ENCODE data around the gene GNAI3. TPM values are rescaled to one million over a fixed set of nuclear protein-coding genes. Genes with fewer than 3 reads are reported as not detected.

GNAI3 gene
- total and polyA plus RNA-seq, 2 of the 13 experiments (the other 11 are each of a cell fraction or from before 2014, with no cell fraction given): 4.3 to 9.0 TPM

DNA sequence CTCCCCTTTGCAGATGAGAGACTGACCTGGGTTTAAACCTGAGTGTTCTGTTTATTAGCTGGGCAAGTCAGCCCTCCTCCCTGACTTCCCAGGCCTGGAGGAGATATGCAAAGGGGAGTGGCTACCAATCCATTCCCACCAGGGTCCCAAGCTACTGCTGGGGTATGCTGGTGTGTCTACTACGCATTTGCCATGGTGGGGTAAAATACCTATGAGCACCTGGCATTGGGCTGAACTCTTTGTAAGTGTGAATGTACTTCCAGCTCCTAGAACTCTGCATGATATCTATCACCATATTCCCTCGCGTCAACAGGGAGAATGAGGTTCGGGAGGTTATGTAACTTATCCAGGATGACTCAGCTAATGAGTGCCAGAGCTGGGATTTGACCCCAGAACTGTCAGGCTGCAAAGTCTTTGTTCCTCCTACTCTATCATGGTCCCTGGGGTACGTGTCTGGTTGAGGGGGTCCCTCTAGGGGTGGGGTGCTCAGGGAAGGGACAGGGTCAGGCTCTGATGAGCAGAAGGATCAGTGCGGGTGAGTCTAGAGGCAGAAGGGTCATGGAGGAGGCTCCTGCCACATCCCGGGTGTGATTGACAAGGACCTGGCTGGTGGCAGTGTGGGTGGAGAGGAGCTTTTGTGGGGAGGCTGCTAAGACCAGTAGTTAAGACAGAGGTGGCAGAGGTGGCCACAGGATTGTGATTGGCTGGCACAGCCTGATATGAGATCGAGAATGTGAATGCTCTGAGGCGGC is 88.0 kb downstream of the GNAI3 start (continued):
- TF ChIP-seq PHF21A (CRISPR knock-in tag; IDR thresholded peaks at IDR 0.05) (peak; percentile 74), NRL (CRISPR knock-in tag; IDR thresholded peaks at IDR 0.05; ENCODE audit: borderline replicate concordance) (no peak), ZNF737 (CRISPR knock-in tag; IDR thresholded peaks at IDR 0.05; ENCODE audit: borderline replicate concordance) (no peak), ZNF121 (CRISPR knock-in tag; IDR thresholded peaks at IDR 0.05) (no peak), MED1 (CRISPR knock-in tag; IDR thresholded peaks at IDR 0.05) (no peak), ZNF260 (CRISPR knock-in tag; IDR thresholded peaks at IDR 0.05; ENCODE audit: borderline replicate concordance, low read depth) (no peak), SNRNP70 (IDR thresholded peaks at IDR 0.05; ENCODE audit: low read depth, low read length) (no peak), ZNF572 (CRISPR knock-in tag; IDR thresholded peaks at IDR 0.05) (no peak), DPF2 (CRISPR knock-in tag; IDR thresholded peaks at IDR 0.05; ENCODE audit: borderline replicate concordance, low read depth) (no peak), RARA (CRISPR knock-in tag; IDR thresholded peaks at IDR 0.05) (0 out of 2 replicates have a peak, but pooled peaks have one; percentile 26), KLF16 (CRISPR knock-in tag; IDR thresholded peaks at IDR 0.05) (no peak), KLF15 (CRISPR knock-in tag; IDR thresholded peaks at IDR 0.05; ENCODE audit: borderline replicate concordance) (no peak), ZNF547 (CRISPR knock-in tag; IDR thresholded peaks at IDR 0.05) (no peak), HNF4G (IDR thresholded peaks at IDR 0.05; ENCODE audit: borderline replicate concordance, low read depth, low read length) (0 out of 2 replicates have a peak, but pooled peaks have one; percentile 8), HNF4G (CRISPR knock-in tag; IDR thresholded peaks at IDR 0.05; ENCODE audit: borderline replicate concordance, low read depth) (no peak), MED8 (CRISPR knock-in tag; IDR thresholded peaks at IDR 0.05; ENCODE audit: insufficient replicate concordance) (no peak), ZNF878 (CRISPR knock-in tag; IDR thresholded peaks at IDR 0.05) (no peak), ZNF792 (CRISPR knock-in tag; IDR thresholded peaks at IDR 0.05) (peak; percentile 59; the same call in 1 of the 2 replicates), NFIC (IDR thresholded peaks at IDR 0.05; ENCODE audit: low read length) (no peak), ZMYM2 (CRISPR knock-in tag; IDR thresholded peaks at IDR 0.05) (no peak)
- TF ChIP-seq, protein P1, sequence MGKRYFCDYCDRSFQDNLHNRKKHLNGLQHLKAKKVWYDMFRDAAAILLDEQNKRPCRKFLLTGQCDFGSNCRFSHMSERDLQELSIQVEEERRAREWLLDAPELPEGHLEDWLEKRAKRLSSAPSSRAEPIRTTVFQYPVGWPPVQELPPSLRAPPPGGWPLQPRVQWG (CRISPR knock-in tag; IDR thresholded peaks at IDR 0.05; ENCODE audit: borderline replicate concordance, low read depth): no peak
- TF ChIP-seq, protein P2, sequence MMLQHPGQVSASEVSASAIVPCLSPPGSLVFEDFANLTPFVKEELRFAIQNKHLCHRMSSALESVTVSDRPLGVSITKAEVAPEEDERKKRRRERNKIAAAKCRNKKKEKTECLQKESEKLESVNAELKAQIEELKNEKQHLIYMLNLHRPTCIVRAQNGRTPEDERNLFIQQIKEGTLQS (CRISPR knock-in tag; IDR thresholded peaks at IDR 0.05): peak; percentile 75; the same call in 1 of the 2 replicates
- TF ChIP-seq, protein P3, sequence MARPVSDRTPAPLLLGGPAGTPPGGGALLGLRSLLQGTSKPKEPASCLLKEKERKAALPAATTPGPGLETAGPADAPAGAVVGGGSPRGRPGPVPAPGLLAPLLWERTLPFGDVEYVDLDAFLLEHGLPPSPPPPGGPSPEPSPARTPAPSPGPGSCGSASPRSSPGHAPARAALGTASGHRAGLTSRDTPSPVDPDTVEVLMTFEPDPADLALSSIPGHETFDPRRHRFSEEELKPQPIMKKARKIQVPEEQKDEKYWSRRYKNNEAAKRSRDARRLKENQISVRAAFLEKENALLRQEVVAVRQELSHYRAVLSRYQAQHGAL (CRISPR knock-in tag; IDR thresholded peaks at IDR 0.05; ENCODE audit: not compliant biosample characterization): no peak
- TF ChIP-seq, protein P4, sequence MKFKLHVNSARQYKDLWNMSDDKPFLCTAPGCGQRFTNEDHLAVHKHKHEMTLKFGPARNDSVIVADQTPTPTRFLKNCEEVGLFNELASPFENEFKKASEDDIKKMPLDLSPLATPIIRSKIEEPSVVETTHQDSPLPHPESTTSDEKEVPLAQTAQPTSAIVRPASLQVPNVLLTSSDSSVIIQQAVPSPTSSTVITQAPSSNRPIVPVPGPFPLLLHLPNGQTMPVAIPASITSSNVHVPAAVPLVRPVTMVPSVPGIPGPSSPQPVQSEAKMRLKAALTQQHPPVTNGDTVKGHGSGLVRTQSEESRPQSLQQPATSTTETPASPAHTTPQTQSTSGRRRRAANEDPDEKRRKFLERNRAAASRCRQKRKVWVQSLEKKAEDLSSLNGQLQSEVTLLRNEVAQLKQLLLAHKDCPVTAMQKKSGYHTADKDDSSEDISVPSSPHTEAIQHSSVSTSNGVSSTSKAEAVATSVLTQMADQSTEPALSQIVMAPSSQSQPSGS (CRISPR knock-in tag; IDR thresholded peaks at IDR 0.05): no peak
